NCI-H2196 (cell line): ENCODE measurements around the gene SRXN1.
"Not testable (repeated sequence)": the region's sequence is repeated elsewhere in the genome, so short reads cannot be mapped to it uniquely, and the experiment has no call there.

Experiments
- DNase-seq: peaks from one replicate; lab custom pipeline; 2025; ENCODE audit not compliant: unreplicated experiment; lab: John Stamatoyannopoulos, UW

SRXN1 gene

DNA sequence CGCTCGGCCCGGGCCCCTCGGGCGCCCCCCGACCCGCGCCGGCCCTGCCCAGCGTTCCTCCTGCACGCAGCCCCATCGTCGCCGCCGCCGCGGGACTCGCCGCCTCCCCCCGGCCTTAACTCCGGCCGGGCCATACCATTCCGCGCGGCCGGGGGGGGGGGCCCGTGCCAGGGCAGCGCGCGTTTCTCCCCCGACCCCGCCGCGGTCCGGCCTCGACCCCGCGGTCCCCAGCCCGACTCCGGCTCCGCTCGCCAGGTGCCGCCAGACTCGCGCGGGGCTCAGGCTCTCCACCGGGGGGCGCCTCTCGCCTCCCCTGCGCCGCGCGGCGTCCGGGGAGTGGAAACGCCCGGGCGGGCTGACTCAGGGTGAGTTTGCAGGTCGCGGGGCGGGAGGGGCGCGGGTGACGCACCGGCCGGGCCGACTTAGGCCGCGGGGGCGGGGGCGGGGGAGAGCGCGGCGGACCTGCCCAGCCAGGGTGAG lies at the start of gene SRXN1:
Gene SRXN1, minus strand, starts transcription at position 91 of the 480 bp plus-strand sequence. Its CDS starts 15 bp downstream, at position 76.
- peak; percentile 86 for DNase-seq

GRCh38 chr20:701401-702129 lies 48.6 kb upstream of the SRXN1 start:
- no peak for DNase-seq

- DNase-seq = no peak
These were observed 46.9 kb upstream of the SRXN1 start for GRCh38 chr20:699811-700338.

GRCh38 chr20:699342-699741 lies 46.3 kb upstream of the SRXN1 start:
- no peak for DNase-seq

- DNase-seq = no peak
These were observed 45.3 kb upstream of the SRXN1 start for GRCh38 chr20:698276-698675.

DNA sequence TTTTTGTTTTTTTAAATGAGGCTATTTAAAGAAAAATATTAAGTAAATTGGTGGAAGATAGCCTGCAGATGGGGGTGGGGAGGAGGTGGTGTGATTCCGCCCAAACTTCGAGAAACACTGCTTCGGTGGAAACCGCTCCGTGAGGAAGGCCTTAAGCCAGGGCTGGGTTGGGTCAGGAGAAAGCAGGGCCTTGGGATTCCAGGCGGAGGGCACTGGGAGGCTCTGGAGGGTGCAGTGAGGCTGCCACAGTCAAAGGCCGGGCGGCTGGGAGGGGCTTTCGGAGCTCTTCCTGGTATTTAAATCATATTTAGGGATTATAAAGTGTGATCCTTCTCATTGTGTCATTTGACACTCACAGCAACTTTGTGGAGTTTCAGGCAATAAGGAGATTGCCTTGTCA lies 44.8 kb upstream of the SRXN1 start:
- no peak for DNase-seq

GRCh38 chr20:695165-695866 lies 42.3 kb upstream of the SRXN1 start:
- DNase-seq = no peak

DNA sequence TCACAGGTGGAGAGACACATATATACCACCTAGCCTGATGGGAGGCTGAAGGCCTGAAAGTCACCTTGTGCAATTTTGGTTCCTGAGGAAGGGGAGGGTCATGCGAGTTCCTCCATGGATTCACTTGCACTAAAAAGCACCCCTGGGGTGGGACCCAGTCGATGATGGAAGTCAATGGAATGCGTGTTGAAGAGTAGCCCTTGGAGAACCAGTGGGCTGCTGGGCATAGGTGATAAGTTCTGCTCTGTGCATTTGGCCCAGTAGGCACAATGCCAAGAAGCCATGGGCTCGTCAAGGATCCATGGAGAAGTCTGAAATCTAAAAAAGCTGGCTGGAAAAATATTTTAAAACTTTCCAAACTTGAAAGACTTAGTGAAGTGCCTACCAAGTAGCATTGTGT lies 41.5 kb upstream of the SRXN1 start:
- no peak for DNase-seq

DNA sequence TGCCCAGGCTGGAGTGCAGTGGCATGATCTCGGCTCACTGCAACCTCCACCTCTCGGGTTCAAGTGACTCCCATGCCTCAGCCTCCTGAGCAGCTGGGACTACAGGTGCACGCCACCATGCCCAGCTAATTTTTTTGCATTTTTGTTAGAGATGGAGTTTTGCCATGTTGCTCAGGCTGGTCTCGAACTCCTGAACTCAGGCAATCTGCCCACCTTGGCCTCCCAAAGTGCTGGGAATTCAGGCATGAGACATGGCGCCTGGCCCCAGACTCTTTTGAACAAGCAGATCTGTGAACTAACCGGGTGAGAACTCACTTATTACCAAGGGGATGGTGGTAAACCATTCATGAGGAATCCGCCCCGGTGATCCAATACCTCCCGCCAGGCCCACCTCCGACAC lies 40.8 kb upstream of the SRXN1 start:
- not testable (repeated sequence) for DNase-seq

GRCh38 chr20:692044-692443 lies 39.0 kb upstream of the SRXN1 start:
- DNase-seq = no peak

GRCh38 chr20:689947-690346 lies 36.9 kb upstream of the SRXN1 start:
- no peak for DNase-seq

DNA sequence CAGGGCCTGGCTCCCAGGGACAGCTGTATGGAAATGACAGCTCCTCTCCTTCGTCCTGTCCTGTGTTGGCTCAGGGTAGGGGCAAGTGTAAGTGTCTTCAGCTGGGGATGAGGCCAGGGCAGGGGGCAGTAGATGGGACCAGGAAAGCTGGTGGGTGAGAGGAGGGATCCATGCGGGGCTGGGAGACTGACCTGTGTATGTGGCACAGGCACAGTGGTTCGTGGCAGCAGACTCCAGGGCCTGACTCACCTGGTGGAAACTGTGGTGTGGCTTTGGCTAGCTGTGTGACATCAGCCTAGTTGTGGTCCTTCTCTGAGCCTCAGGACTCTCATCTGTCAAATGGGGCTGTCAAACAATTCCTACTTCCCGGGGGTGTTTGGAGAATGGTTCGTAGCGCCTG lies 36.3 kb upstream of the SRXN1 start:
- no peak for DNase-seq

GRCh38 chr20:688809-689212 lies 35.8 kb upstream of the SRXN1 start:
- no peak for DNase-seq

GRCh38 chr20:687468-688203 lies 34.6 kb upstream of the SRXN1 start:
- DNase-seq = no peak

DNA sequence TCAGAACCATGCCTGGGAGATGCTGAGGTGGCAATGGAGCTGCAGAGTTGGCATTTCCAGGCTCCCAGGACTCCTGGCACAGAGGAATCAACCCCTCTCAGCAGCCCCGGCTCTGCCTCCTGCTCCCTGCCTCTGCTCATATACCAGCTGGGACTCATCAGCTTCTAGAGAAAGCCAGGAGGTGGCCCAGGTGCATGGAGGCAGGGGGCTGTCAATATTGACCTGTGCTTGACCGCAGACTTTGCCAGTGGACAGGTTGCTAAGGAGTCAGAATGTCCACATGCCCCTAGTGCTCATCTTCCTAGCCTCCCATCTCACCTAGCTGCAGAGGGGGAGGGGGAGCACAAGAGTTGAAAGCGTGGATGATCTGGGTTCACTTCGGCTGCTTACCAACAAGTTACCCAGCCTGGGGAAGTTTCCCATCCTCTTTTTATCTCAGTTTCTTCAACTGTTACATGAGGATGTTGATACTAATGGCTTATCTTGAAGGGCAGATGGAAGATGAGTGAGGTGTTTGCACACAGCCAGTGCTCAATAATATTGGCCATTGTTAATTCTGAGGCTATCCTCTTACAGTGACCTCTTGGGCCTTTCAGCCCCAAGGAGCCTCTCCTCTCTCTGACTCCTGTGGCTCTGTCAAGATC lies 31.8 kb upstream of the SRXN1 start:
- DNase-seq = no peak

GRCh38 chr20:682123-682522 lies 29.1 kb upstream of the SRXN1 start:
- DNase-seq = no peak

GRCh38 chr20:680638-681187 lies 27.7 kb upstream of the SRXN1 start:
- no peak for DNase-seq

DNA sequence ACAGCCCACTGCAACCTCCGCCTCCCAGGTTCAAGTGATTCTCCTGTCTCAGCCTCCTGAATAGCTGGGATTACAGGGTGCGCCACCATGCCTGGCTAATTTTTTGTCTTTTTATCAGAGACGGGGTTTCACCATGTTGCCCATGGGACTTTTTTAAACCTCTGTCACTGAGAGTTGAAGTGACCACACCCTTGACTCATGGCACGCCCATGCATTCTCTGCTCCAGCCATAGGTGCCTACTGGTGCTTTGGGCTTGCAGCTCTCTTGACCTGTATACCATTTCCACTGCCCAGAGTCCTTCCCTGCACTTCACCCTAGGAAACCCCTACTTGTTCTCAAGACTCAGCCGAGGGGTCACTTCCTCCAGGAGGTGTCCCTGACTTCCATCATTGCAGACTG lies 25.0 kb upstream of the SRXN1 start:
- DNase-seq = no peak

DNA sequence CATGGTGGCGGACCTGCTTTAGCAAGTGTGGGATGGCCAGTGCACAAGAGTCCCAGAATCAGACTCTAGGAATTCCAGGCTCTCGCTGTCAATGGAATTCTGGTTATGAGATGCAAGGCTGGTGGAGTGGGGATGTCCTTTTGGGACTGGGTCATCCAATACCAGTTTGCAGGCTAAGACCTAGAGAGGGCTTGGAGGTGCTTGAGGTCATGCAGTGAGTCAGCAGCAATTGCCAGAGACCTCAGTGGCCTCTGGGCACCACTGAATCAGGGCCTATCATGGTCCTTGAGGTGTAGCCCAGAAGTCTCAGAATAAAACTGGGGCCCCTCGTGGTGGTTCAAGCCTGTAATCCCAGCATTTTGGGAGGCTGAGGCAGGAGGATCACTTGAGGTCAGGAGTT lies 24.0 kb upstream of the SRXN1 start:
- DNase-seq = no peak

GRCh38 chr20:676315-676937 lies 23.4 kb upstream of the SRXN1 start:
- no peak for DNase-seq
